Islet precursor cell (in vitro differentiated cells): ENCODE results near the gene SRGAP3.
A peak's percentile ranks its signal among the peaks of the same experiment; 100 is the strongest.

Experiments used
- DNase-seq: peaks from one replicate; pipeline ENCODE4 v3.0.0-alpha.2; 2018

The SRGAP3 gene

DNA sequence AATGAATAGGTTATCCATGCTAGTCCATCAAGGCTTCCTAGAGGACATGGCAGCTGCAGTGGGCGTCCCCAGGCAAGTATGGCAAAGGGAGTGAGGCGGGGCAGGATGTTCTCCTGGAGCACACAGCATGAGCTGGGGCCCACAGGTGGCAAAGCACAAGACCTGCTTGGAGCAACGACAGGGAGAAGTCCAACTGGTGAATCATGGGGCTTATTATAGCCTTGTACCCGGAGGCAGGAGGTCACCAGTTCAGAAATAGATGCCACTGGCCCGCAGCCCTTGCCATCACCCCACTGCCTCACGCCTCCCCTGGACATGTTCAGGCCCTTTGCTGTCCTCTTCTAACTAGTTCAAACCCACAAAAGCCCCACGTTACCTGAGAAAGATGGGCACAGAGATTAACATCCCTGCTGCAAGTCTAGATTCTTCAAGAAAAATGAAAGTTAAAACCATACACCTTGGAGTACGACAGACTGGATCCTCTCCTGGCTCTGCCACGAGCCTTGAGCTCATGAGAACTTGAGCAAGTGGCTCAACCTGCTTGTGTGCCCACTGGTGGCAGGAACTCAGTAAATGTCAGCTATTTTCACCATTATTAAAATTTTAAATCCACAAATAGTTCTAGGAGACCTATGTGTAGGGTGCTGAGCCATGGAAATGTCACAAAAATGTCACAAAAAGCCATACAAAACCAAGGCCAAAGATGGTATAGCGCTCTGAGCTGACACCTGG, 1.8 kb upstream of the SRGAP3 start:
- DNase-seq, result no peak

DNA sequence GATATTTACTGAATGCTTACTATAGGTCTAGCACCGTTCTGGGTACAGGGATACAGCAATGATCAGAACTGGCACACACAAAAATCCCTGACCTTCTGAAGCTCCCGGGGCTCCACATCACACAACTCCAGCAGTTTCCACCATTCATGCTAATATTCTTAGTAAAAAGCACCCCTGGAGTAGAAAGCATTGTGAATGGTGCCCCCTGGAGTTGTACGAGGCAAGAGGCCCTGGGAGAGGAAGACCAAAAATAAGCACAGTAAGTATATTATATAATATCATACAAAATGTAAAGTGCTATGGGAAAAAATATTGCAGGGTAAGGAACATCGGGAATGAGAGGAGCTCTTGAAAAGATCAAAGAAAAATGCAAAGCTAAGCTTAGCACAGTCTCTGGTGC, 790 bp upstream of the SRGAP3 start:
- no peak for DNase-seq

DNA sequence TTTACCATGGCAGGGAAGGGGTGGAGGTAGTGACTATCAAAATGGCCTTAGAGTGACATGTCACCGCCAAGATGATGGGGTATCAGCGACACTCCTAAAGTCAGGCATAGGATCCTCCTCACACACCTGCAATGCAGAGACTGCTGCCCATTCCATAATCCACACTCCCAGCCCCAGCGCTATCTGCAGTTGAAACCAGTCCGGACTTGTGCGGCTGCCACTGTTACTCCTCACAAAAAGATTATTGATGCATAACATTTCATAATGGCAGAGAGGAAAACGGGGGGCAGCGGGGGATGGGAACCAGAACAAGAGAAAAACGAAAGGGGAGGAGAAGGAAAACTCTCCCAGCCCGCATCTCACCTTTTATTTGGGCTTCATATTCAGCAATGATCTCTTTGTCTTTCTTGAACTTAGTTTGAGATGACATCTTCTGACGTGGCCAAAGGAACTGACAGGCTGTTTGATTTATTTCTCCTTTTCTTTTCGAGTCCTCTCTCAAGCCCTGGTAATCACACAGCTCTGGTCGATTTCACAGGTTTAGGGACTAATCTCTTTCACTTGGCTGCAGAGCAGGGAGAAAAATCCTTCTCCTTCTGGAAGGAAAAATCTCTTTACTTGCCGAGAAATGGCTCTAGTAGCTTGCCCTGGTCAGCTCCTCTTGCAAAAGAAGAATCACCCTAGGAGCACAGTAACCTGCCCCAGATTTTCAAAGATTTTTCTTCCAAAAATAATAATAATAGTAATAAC, 749 bp downstream of the SRGAP3 start:
- no peak for DNase-seq

DNA sequence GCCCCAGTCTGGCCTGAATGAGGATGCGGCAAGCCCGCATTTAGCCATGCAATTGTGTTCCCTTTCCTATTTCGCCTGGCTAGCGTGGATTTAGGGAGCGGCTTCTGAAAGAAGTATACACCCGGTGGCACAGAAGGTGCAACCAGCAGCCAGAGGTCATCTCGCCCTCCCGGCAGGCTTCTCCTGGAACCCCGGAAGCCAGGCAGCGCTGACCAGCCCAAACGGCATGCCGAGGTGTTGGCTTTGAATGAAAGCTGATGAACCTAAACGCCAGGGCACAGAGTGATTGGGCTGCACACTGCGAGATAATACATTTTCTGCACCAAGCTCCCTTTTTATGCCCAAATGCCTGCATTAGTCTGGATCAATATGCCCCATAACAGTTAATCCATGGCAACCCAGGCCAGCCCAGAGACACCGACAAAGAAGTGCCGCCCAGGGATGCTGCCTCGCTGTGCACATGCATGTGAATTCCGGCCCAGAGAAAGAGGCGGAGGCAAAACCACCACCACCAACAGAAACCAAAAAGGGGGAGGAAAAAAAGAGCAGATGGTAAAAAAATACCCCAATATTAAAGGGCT, 1.4 kb downstream of the SRGAP3 start:
- no peak for DNase-seq

- no peak for DNase-seq
Observed at GRCh38 chr3:9247361-9247940, 2.0 kb downstream of the SRGAP3 start.

DNA sequence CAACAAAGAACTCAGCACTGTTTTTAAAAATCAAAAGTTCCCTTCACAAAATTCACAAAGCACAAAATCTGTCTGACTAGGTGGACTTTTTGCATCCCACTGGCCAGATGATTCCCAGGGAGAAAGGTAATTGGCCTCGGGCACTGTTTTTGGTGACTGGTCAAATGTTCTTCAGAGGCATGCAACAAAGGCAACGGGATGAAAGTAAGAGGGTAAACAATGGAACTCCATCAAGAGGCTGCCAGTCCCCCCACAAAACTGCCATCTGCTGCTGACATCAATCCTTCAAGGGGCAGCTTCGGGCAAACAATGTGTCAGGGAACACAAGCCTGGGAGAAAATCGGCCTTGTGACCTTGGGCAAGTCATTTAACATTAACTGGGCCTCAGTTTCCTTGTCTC, 3.3 kb downstream of the SRGAP3 start:
- peak; percentile 40 for DNase-seq

DNA sequence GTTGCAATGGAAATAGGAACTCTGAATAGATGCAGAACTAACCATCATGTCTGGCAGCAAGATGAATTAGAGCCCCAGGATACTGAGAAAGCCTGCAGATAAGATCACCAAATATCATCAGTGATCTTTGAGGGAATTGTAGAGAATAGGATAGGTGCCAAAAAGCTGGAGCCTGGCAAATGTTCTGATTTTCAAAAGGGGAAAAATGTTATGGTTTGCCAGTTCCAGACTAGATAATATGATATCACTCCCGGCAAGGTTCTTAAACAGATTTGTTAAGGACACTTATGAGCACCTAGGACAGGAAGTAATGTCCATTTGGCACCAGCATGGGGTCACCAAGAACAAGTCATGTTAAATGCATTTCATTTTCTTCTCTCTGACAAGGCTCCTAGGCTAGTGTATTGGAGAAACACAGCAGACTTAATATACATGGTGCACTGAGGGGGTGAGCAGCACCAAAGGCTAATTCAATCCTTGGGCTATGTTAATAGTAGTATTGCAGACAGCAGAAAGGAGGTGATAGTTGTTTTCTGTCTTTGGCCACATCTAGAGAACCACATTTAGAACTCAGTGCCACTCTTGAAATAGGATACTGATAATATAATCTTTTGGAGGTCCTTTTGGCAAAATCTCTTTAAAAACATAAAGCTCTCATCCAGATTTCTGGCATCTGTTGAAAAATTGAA, 4.8 kb downstream of the SRGAP3 start:
- DNase-seq, result peak; percentile 17

DNA sequence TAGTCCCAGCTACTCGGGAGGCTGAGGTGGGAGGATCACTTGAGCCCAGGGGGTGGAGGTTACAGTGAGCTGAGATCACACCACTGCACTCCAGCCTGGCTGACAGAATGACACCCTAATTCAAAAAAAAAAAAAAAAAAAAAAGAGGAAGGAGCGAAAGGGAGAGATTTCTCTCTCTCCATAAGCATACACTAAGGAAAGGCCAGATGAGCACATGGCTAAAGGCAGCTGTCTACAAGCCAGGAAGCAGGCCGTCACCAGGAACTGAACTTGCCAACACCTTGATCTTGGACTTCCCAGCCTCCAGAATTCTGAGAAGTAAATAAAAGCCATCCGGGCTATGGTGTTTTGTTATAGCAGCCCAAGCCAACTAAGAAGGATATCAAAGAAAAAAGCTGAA, 7.5 kb downstream of the SRGAP3 start:
- DNase-seq, result no peak

- DNase-seq, result no peak
Observed at GRCh38 chr3:9239680-9240079, 9.8 kb downstream of the SRGAP3 start.

GRCh38 chr3:9238721-9239295, 10.6 kb downstream of the SRGAP3 start:
- no peak for DNase-seq

- no peak for DNase-seq
Observed at GRCh38 chr3:9238276-9238675, 11.2 kb downstream of the SRGAP3 start.

- no peak for DNase-seq
Observed at GRCh38 chr3:9233814-9234600, 15.4 kb downstream of the SRGAP3 start.

DNA sequence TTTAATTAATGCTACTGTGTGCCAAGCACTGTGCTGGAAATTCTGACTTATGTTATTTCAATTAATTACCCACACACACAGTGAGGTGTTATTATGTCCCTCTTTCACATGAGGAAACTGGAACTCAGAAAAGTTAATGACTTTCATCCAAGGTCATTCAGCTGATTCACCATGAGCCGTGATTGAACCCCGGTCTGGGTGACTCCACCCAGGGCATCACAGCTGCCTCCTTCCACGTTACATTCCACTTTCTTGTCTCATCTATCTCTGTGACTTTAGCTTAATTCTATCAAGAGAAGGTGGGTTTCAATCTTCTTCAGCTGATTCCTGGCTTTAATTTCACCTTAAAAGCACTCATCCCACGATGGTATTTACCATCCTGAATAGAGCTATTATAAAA, 16.3 kb downstream of the SRGAP3 start:
- DNase-seq, result no peak

- no peak for DNase-seq
Observed at GRCh38 chr3:9231937-9232336, 17.5 kb downstream of the SRGAP3 start.

DNA sequence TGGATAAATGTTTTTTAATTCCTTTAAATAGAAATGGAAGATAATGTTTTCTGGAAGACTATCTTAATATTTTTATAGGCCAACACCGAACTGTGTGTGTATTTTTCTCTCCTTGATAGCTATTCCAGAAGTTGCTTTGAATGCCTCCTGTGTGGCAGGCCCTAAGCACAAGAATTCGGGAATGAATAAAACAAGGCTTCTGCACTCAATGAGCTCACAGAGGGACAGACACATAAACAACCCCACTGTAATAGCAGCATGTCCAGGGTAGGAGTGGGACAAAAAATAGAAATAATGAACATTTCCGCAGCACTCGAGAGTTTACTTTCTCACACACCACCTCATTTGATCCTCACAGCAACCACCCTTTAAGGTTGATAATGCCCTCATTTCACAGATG, 18.0 kb downstream of the SRGAP3 start:
- DNase-seq, result no peak

GRCh38 chr3:9231006-9231405, 18.4 kb downstream of the SRGAP3 start:
- DNase-seq, result no peak

GRCh38 chr3:9230596-9230995, 18.9 kb downstream of the SRGAP3 start:
- DNase-seq, result no peak

GRCh38 chr3:9229879-9230278, 19.6 kb downstream of the SRGAP3 start:
- DNase-seq, result no peak

DNA sequence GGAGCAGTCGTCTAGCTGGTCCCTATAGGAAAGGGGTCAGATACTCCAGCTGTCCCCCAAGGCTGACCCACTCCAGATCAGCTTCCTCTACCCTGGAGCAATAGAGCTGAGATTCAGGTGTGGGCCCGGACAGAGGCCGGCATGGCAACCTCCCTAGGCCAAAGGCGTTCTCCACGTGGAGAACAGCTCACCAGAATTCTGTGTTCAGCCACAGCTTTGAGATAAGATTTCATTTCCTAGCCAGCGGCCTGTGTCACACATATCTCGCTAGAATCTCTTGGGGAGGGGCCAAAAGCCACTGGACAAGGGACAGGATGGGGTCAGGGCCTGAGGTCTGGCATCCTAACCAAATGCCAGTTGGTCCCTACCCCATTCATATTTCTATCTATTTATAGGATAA, 20.1 kb downstream of the SRGAP3 start:
- peak; percentile 77 for DNase-seq

GRCh38 chr3:9226326-9226725, 23.1 kb downstream of the SRGAP3 start:
- DNase-seq, result peak; percentile 81

GRCh38 chr3:9225268-9225667, 24.2 kb downstream of the SRGAP3 start:
- no peak for DNase-seq

DNA sequence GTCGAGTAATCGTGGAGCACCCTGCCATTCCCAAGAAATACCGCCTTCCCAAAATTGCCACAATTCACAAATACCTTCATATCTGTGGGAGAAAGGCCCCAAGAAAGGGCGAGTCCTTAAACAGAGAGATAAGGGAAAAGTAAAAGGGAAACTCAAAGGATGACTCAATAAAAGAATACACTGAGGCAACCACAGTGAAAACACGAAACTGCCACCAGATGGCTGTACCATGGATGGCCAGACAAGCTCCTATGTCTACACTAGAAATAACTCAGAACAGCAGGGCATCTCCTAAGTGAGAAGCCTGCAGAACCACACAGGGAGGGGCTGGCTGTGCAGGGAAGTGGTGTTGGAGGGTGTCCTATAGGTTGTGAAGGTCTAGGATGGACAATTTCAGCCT, 25.0 kb downstream of the SRGAP3 start:
- DNase-seq, result no peak
